ENCODE results near the gene KCNK15. TPM values are rescaled to one million over a fixed set of nuclear protein-coding genes. Genes with fewer than 3 reads are reported as not detected.
A peak's percentile ranks its signal among the peaks of the same experiment; 100 is the strongest.

KCNK15 gene
- total and polyA plus RNA-seq, 9 of the 15 experiments (the other 6 are each of a cell fraction or from before 2014, with no cell fraction given): 0.03 to 0.30 (median 0.17) TPM; not detected in 5

GRCh38 chr20:44750081-44750805 lies 4.6 kb downstream of the KCNK15 start (continued):
- no peak for TF ChIP-seq ZBTB43 (CRISPR knock-in tag; IDR thresholded peaks at IDR 0.05)
- no peak for TF ChIP-seq E2F8 (IDR thresholded peaks at IDR 0.05; ENCODE audit: low read depth, partially characterized antibody)
- peak; percentile 41 to 81 for TF ChIP-seq E2F6 (IDR thresholded peaks at IDR 0.05; ENCODE audit: borderline replicate concordance in 1 of 2, extremely low read depth in 1 of 2, insufficient read depth in 1 of 2, insufficient read length in 1 of 2, low read depth in 1 of 2, low read length in 1 of 2, poor library complexity in 1 of 2, severe bottlenecking in 1 of 2)
- TF ChIP-seq HMGN3 (IDR thresholded peaks at IDR 0.05; ENCODE audit: borderline replicate concordance, extremely low read depth, insufficient read length, low read depth, low read length): peak; percentile 24
- no peak for TF ChIP-seq PHF21A (IDR thresholded peaks at IDR 0.05; ENCODE audit: borderline replicate concordance, low read depth)
- TF ChIP-seq GTF2A2 (tag; IDR thresholded peaks at IDR 0.05): no peak
- TF ChIP-seq L3MBTL2 (IDR thresholded peaks at IDR 0.05): peak; percentile 90
- no peak for TF ChIP-seq HDAC1 (IDR thresholded peaks at IDR 0.05)
- 0 out of 2 replicates have a peak, but pooled peaks have one; percentile 15 for TF ChIP-seq CTBP1 (IDR thresholded peaks at IDR 0.05; ENCODE audit: borderline replicate concordance)
- TF ChIP-seq ZBTB7A (IDR thresholded peaks at IDR 0.05; ENCODE audit: borderline replicate concordance, control insufficient read depth, low read depth, low read length): peak; percentile 27; the same call in 1 of the 2 replicates
- TF ChIP-seq NRF1 (conservative IDR thresholded peaks at IDR 0.05 in 1 of 2, IDR thresholded peaks at IDR 0.05 in 1 of 2): no peak
- no peak for TF ChIP-seq ZFPM2 (CRISPR knock-in tag; IDR thresholded peaks at IDR 0.05)
- TF ChIP-seq MNT (conservative IDR thresholded peaks at IDR 0.05): 0 out of 4 replicates have a peak, but pooled peaks of 1 of the 2 experiments have one; percentile 30
- TF ChIP-seq ZNF354B (CRISPR knock-in tag; IDR thresholded peaks at IDR 0.05): no peak
- TF ChIP-seq KLF13 (tag; IDR thresholded peaks at IDR 0.05; ENCODE audit: borderline replicate concordance, low read depth): no peak
- TF ChIP-seq EWSR1 (IDR thresholded peaks at IDR 0.05; ENCODE audit: borderline replicate concordance, low read depth, partially characterized antibody): no peak
- TF ChIP-seq TFAP4 (CRISPR knock-in tag; IDR thresholded peaks at IDR 0.05; ENCODE audit: borderline replicate concordance): peak; percentile 37; the same call in 1 of the 2 replicates
